Kidney (tissue), 14 donors: ENCODE data around the gene AFAP1L2. TPM values are rescaled to one million over a fixed set of nuclear protein-coding genes. Genes with fewer than 3 reads are reported as not detected.

Source experiments
- DNase-seq, 5 donors: peaks; one replicate each; pipeline ENCODE4 v3.0.0-alpha.2; 2013 to 2020
- FAIRE-seq: peaks from 2 replicates; lab custom pipeline; 2012; peaks lifted over from hg19 to GRCh38; lab: Jason Lieb, UNC
- H3K27ac ChIP-seq, 2 donors: one replicate each; pipeline ENCODE4 v1.7.0; 2013; ENCODE audit warnings: low read depth in 2 of 2, low read length in 2 of 2, inconsistent platforms in 1 of 2
- H3K27me3 ChIP-seq: one replicate; pipeline ENCODE4 v1.7.1; 2013; ENCODE audit warnings: low read length, inconsistent platforms; ENCODE audit not compliant: control insufficient read depth, insufficient read depth
- H3K36me3 ChIP-seq, 3 donors: one replicate each; pipeline versions ENCODE4 v1.7.0 to v1.7.1; 2013; ENCODE audit warnings: low read length in 3 of 3, control low read depth in 1 of 3, inconsistent platforms in 1 of 3; ENCODE audit not compliant: insufficient read depth in 3 of 3, control insufficient read depth in 2 of 3
- H3K4me1 ChIP-seq, 3 donors: one replicate each; pipeline versions ENCODE4 v1.7.0 to v1.7.1; 2013; ENCODE audit warnings: low read length in 3 of 3, inconsistent platforms in 1 of 3, low read depth in 1 of 3; ENCODE audit not compliant: control insufficient read depth in 2 of 3, insufficient read depth in 2 of 3
- H3K4me3 ChIP-seq, 3 donors: one replicate each; pipeline versions ENCODE4 v1.7.0 to v1.8.1; 2013; ENCODE audit warnings: low read length in 3 of 3, control low read depth in 1 of 3, inconsistent platforms in 1 of 3
- H3K9ac ChIP-seq, 3 donors: one replicate each; pipeline versions ENCODE4 v1.7.0 to v1.7.1; 2013; ENCODE audit warnings: low read length in 3 of 3, control low read depth in 1 of 3, inconsistent platforms in 1 of 3
- H3K9me3 ChIP-seq, 3 donors: one replicate each; pipeline versions ENCODE4 v1.7.0 to v1.7.1; 2013; ENCODE audit warnings: low read length in 3 of 3, control low read depth in 1 of 3, inconsistent platforms in 1 of 3; ENCODE audit not compliant: control insufficient read depth in 2 of 3, insufficient read depth in 1 of 3
- intact Hi-C: fragments of 100-400 bp; cut with DNase I; formaldehyde crosslinking; loops from one replicate; pipeline ENCODE4 v1.11.1; 2022
- polyA plus RNA-seq: library from polyadenylated mRNA; stranded (reverse); fragments of 350-450 nt; fragmentation: Illumina TruSeq; extraction: RNeasy Lipid Tissue Mini Kit (QIAGEN cat#74804); gene quantifications from one replicate; pipeline ENCODE4 v1.2.3, GENCODE V29; 2014; ENCODE audit warnings: low read depth, low replicate concordance; ENCODE audit not compliant: insufficient read depth
- total RNA-seq: library from RNA; stranded (reverse); fragmentation: NEBNext Ultra II Directional; extraction: Animal tissue kit (Norgen Biotek cat#: 25700); gene quantifications from one replicate; pipeline ENCODE4 v1.2.1, GENCODE V29; 2021
- TF ChIP-seq, protein P1 (sequence below): IDR thresholded peaks from 3 replicates; pipeline ENCODE4 v1.5.1; 2012; ENCODE audit warnings: mild to moderate bottlenecking, moderate library complexity, borderline replicate concordance; ENCODE audit not compliant: insufficient read depth; ENCODE audit errors: extremely low read depth
- donor health status: control.
- donor health status: control.
- donor health status: control.
- donor health status: control.
- donor health status: control.
- donor health status: DM: yes; HTN: yes; CAD: no.
- donor health status: Normal renal cell carcinoma (clear cell type).

Gene AFAP1L2
- total and polyA plus RNA-seq, 2 donors from 2014 or later = 19.8 to 24.0 TPM

DNA sequence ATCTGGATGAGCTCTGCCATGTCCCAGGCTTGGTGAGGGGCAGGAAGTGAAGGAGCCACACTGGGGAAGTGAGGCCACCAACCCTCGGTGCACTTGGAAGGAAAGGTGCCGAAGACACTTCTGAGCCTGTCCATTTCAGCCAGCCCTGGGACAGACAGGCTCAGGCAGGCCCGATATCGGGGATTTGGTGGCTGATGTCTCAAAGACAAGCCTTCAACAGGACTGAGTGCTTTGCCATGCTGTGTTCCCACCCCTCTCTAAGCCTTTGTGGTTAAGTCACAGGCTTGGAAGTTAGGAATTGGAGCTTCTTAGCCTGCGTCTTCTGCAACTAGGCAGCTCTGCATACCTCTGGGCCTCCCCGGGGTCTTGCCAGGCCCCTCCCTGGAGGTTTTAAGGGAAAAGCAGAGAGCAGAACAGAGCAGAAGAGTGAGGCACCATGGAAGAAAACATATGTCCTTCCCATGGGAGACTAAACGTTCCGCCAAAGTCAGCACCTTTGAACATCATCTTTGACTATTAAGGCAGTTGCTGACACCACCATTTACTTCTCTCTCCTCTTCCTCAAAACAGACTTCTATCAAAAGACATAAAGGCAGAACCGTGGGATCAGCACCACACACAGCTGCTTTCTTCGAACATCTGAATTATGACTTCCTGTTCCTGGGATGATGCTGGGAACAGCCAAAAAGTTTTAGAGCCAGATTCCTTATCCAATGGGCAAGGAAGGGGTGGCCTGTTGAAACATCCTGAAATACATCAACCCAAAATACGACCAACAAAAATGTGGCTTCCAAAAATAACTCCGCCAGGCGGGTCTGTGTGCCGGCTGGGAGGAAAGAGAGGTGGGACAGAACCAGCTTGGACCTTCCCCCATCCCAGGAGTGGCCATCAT, 71.8 kb downstream of the AFAP1L2 start:
- Histone ChIP-seq H3K27ac (peak overlapping the region in 1 of 2 donors; percentile 39), H3K9ac (no peak overlapping the region), H3K4me1 (peaks cover 0 to 10% (median 7%) of the 10 kb centered on the region in 3 donors), H3K36me3 (no peaks in the 10 kb centered on the region), H3K4me3 (no peak overlapping the region), H3K27me3 (no peaks in the 10 kb centered on the region), H3K9me3 (no peaks in the 10 kb centered on the region)
- TF ChIP-seq, protein P1, sequence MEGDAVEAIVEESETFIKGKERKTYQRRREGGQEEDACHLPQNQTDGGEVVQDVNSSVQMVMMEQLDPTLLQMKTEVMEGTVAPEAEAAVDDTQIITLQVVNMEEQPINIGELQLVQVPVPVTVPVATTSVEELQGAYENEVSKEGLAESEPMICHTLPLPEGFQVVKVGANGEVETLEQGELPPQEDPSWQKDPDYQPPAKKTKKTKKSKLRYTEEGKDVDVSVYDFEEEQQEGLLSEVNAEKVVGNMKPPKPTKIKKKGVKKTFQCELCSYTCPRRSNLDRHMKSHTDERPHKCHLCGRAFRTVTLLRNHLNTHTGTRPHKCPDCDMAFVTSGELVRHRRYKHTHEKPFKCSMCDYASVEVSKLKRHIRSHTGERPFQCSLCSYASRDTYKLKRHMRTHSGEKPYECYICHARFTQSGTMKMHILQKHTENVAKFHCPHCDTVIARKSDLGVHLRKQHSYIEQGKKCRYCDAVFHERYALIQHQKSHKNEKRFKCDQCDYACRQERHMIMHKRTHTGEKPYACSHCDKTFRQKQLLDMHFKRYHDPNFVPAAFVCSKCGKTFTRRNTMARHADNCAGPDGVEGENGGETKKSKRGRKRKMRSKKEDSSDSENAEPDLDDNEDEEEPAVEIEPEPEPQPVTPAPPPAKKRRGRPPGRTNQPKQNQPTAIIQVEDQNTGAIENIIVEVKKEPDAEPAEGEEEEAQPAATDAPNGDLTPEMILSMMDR = no peak
- FAIRE-seq = no peak
- peak in 3 of 5 donors; percentile 25 to 81 (median 65) for DNase-seq
- intact Hi-C loops = no loop called here

DNA sequence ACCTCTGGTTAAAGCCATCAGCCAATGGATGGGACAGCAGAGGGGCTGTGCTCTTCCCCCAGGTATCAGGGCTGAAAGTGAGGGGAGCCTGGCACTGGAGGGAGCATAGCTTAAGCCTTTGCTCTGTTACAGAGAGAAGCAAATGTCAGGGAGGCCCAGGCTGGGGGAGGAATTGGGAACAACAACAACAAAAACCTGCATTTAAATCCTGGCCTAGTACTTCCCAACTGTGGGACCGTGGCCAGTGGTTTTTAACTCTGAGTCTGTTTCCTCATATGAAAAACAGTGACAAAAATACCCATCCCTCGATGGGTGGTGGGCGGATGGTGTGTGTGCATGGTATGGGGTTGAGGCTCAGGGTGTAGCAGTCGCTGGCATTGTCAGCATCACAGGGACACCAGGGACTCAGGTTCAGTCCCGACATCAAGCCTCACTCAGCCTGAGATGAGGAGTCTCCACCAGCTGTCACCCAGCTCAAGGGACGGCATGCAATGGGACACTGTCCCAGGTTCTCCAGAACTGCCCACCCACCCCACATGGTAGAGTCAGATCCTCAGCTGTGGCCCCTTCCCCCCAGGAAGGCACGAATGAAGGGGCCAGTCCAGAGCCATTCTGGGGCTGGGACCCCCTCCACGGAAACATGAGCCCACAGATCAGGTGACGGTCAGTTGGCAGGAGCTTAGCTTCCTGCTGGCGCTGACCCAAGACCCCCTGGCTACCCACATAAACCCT, 74.5 kb downstream of the AFAP1L2 start:
- no peak overlapping the region for H3K27ac ChIP-seq
- DNase-seq (no peak), FAIRE-seq (no peak)
- intact Hi-C loops = no loop called here
- H3K9me3 ChIP-seq = no peaks in the 10 kb centered on the region
- H3K27me3 ChIP-seq = no peaks in the 10 kb centered on the region
- peaks cover 0 to 10% (median 7%) of the 10 kb centered on the region in 3 donors for H3K4me1 ChIP-seq
- peaks cover 0 to 4% (median 0%) of the 10 kb centered on the region in 3 donors for H3K36me3 ChIP-seq
- H3K9ac ChIP-seq = no peak overlapping the region
- TF ChIP-seq, protein P1 = no peak
- H3K4me3 ChIP-seq = no peak overlapping the region

DNA sequence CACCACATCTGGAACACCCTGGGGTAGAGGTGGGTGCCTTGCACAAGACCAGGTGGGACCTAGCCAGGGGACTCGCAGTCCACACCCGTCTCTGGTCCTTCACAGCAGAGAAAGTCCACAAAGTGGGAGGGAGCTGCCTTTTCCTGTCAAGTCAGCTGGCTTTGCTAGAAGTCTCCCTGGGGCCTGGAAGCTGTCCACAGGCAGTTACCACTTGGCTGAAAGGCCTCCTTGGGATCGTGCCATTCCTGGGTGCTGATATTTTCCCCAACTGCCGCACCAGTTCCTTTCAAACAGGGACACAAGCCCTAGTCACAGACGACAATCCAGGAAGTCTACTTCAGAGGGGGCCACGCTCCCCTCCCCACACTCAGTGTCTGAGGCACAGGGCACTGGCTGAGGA, 75.4 kb downstream of the AFAP1L2 start:
- Histone ChIP-seq H3K9me3 (no peaks in the 10 kb centered on the region), H3K9ac (no peak overlapping the region), H3K27ac (no peak overlapping the region), H3K36me3 (peaks cover 0 to 4% (median 0%) of the 10 kb centered on the region in 3 donors), H3K27me3 (no peaks in the 10 kb centered on the region), H3K4me1 (peaks cover 0 to 7% (median 7%) of the 10 kb centered on the region in 3 donors), H3K4me3 (no peak overlapping the region)
- peak in 1 of 5 donors; percentile 82 for DNase-seq
- TF ChIP-seq, protein P1 = no peak
- intact Hi-C loops = no loop called here
- no peak for FAIRE-seq
